Progenitor cell of endocrine pancreas (in vitro differentiated cells): ENCODE data around the gene TRIM49. TPM values are rescaled to one million over a fixed set of nuclear protein-coding genes. Genes with fewer than 3 reads are reported as not detected.
A peak's percentile ranks its signal among the peaks of the same experiment; 100 is the strongest.
"Not testable (repeated sequence)": the region's sequence is repeated elsewhere in the genome, so short reads cannot be mapped to it uniquely, and the experiment has no call there.

Source experiments
- DNase-seq: peaks from one replicate; pipeline ENCODE4 v3.0.0; 2021; ENCODE audit warnings: low spot score; ENCODE audit not compliant: unreplicated experiment
- H3K27ac Mint-ChIP-seq: 2 replicates; pipeline ENCODE4 v1.8.0; 2021; ENCODE audit warnings: mild to moderate bottlenecking, moderate library complexity, mixed read lengths
- H3K27me3 Mint-ChIP-seq: 2 replicates; pipeline ENCODE4 v1.8.0; 2021; ENCODE audit warnings: mixed read lengths
- H3K36me3 Mint-ChIP-seq: 2 replicates; pipeline ENCODE4 v1.8.0; 2022; ENCODE audit warnings: mixed read lengths; ENCODE audit not compliant: insufficient read depth
- H3K4me1 Mint-ChIP-seq: 2 replicates; pipeline ENCODE4 v1.8.0; 2021; ENCODE audit warnings: low read depth, mixed read lengths
- H3K4me3 Mint-ChIP-seq: 2 replicates; pipeline ENCODE4 v1.8.0; 2021; ENCODE audit warnings: low read depth, mild to moderate bottlenecking, moderate library complexity, mixed read lengths
- H3K9me3 Mint-ChIP-seq: 2 replicates; pipeline ENCODE4 v1.8.0; 2021; ENCODE audit warnings: low read depth, mixed read lengths
- long read RNA-seq: library from polyadenylated mRNA; unstranded; transcript quantifications from one replicate; pipeline ENCODE4 v2.0.0, GENCODE V29; 2020
- total RNA-seq: library from RNA; stranded (reverse); gene quantifications from 2 replicates; pipeline ENCODE4 v1.2.1, GENCODE V29; 2021

The TRIM49 gene
- total RNA-seq: not detected in 2 replicates
- long read RNA-seq: 0 reads

DNA sequence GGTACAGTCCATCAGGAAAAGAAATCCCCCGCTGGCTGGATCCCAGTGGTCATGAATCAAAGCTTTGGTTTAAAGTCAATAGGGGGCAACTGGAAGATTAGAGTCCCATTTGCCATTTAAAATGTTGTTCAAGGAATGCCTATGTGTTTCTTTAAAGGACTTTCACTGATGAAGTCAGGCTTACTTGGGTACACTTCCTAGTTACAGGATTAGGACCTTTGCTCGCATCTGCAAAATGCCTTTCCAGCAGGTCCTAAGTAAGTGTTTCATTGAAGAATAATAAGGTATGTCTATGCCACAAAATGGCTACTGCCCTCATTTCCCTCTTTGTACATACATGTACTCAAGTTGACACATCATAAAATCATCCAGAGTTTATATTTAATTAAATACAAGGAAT, at the start of gene TRIM49:
Gene TRIM49 (minus strand): TSS at position 101 of the 400 bp plus-strand sequence. CDS start 4,106 bp downstream, outside the sequence.
- H3K27me3 Mint-ChIP-seq, H3K9me3 Mint-ChIP-seq, H3K4me1 Mint-ChIP-seq, H3K4me3 Mint-ChIP-seq, H3K27ac Mint-ChIP-seq, DNase-seq, H3K36me3 Mint-ChIP-seq: not testable (repeated sequence)

DNA sequence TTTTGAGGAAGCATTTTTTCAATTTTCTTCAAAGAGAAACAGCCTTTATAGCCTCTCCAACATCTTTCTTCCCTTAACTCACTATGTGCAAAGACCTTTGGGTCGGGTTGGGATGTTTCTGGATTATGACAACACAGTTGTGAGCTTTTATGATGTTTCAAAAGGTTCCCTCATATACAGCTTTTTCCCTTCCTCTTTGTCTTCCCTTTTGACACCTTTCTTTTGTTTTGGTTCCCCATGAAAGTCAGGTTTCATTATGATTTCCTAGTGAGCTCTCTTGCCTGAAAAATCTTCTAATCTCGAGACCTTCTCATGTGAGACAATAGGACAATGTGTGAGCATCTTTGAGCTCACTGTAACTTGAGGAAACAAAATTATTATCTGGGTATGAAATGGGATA, 18.3 kb upstream of the TRIM49 start:
- H3K4me1 Mint-ChIP-seq, H3K4me3 Mint-ChIP-seq, H3K27ac Mint-ChIP-seq, H3K9me3 Mint-ChIP-seq, DNase-seq, H3K36me3 Mint-ChIP-seq, H3K27me3 Mint-ChIP-seq: not testable (repeated sequence)

DNA sequence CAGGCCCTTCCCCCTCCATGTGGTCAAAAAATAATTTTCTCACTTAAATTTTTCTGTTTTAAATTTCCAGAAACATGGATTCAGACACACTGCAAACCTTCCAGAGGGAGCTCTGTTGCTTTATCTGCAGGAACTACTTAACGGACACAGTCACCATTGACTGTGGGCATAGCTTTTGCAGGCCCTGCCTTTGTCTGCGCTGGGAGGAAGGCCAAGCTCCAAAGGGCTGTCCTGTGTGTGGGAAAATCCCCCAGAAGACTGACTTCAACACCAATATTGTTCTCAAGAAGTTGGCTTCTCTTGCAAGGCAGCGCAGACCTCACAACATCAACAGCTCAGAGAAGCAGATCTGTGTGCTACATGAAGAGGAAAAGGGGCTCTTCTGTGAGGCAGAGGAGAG, 11.6 kb upstream of the TRIM49 start:
- H3K27ac Mint-ChIP-seq, H3K9me3 Mint-ChIP-seq, H3K4me1 Mint-ChIP-seq, H3K27me3 Mint-ChIP-seq, H3K4me3 Mint-ChIP-seq, H3K36me3 Mint-ChIP-seq, DNase-seq: not testable (repeated sequence)

DNA sequence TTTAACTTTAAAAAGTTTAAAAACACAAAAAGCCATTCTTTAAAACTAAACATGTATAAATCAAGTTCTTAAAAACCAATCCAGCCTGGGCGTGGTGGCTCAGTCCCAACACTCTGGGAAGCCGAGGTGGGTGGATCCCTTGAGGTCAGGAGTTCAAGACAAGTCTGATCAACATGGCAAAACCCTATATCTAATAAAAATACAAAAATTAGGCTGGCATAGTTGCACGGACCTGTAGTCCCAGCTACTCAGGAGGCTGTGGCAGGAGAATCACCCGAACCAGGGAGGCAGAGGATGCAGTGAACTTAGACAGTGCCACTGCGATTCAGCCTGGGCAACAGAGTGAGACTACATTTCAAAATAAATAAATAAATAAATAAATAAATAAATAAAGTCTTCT, 5.2 kb upstream of the TRIM49 start:
- not testable (repeated sequence) for H3K9me3 Mint-ChIP-seq, H3K27me3 Mint-ChIP-seq, H3K27ac Mint-ChIP-seq, H3K4me1 Mint-ChIP-seq, DNase-seq, H3K36me3 Mint-ChIP-seq, H3K4me3 Mint-ChIP-seq

DNA sequence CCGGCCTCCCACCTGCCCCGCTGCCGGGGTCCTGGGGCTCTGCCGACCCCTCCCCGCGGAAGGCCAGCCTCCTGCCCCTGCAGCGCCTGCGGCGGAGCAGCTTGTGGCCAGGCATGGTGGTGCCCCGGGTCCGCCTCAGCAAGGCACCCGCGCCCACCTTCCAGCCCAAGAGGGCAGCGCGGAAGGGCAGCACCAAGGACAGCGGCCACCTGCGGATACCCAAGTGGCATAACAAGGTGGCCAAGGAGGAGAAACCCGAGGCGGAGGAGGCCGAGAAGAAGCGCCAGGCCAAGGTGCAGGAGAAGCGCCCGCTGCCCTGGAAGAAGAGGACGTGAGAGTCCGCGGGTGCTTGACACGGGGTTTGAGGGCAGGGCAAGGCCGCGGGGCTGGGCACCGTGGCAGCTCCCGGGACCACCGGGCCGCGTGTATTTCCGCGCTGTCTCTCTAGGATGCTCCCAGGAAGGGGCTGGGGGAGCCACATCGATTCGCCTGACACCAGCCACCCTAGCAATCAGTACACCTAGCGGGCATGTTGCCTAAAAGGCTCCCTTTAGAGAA, 20.8 kb downstream of the TRIM49 start:
- not testable (repeated sequence) for H3K27me3 Mint-ChIP-seq, H3K36me3 Mint-ChIP-seq, H3K4me3 Mint-ChIP-seq, H3K27ac Mint-ChIP-seq, H3K9me3 Mint-ChIP-seq, H3K4me1 Mint-ChIP-seq
- peak; percentile 60 for DNase-seq

DNA sequence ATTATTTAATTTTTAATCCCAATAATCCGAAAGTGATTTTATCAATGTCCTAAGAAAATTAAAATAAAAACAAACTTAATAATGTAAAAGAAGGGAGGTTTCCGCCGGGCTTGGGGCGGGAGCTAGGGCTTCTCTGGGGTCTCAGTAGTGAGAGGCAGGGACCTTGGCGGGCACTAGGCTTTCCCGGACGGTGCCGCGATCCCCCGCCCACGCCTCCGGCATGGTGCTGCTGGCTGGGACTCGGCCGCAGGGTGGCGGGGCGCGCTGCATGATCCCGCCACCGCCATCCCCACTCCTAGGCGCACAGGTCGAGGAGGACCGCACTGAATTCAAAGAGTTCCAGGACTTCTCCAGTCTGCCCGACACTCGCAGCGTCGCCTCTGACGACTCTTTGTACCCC, 22.6 kb downstream of the TRIM49 start:
- H3K9me3 Mint-ChIP-seq, H3K27me3 Mint-ChIP-seq, H3K36me3 Mint-ChIP-seq, DNase-seq, H3K4me1 Mint-ChIP-seq, H3K27ac Mint-ChIP-seq, H3K4me3 Mint-ChIP-seq: not testable (repeated sequence)

GRCh38 chr11:89750822-89751221, 57.6 kb downstream of the TRIM49 start:
- H3K4me3 Mint-ChIP-seq, H3K36me3 Mint-ChIP-seq, H3K27ac Mint-ChIP-seq, DNase-seq, H3K4me1 Mint-ChIP-seq, H3K9me3 Mint-ChIP-seq, H3K27me3 Mint-ChIP-seq: not testable (repeated sequence)

Other genes starting within 250 kb of the TRIM49 start
- not detected in 2 replicates for gene TRIM77, start 98.3 kb downstream of the TRIM49 start, total RNA-seq
- gene TRIM64B, start 69.9 kb upstream of the TRIM49 start, total RNA-seq: not detected in 2 replicates
- not detected in 2 replicates for gene TRIM49D1, start 113.7 kb upstream of the TRIM49 start, total RNA-seq
- gene TRIM49D2, start 115.5 kb upstream of the TRIM49 start, total RNA-seq: not detected in 2 replicates
- not detected in 2 replicates for gene TRIM64, start 157.5 kb upstream of the TRIM49 start, total RNA-seq
- gene TRIM49C, start 222.5 kb upstream of the TRIM49 start, total RNA-seq: not detected in 2 replicates